Ovary (tissue), 9 donors: ENCODE results near the gene USP1. TPM values are rescaled to one million over a fixed set of nuclear protein-coding genes. Genes with fewer than 3 reads are reported as not detected.

Source experiments
- DNase-seq, 5 donors: peaks; one replicate each; pipeline ENCODE4 v3.0.0-alpha.2; 2019 to 2020
- H3K27ac ChIP-seq, 2 donors: fragments of 200-600 bp; one replicate each; pipeline versions ENCODE4 v1.5.1 to v1.8.0; 2019 to 2022
- H3K27me3 ChIP-seq: fragments of 200-600 bp; one replicate; pipeline ENCODE4 v1.8.0; 2022
- H3K36me3 ChIP-seq: fragments of 200-600 bp; sonication (generic); one replicate; pipeline ENCODE4 v1.5.1; 2019
- H3K4me1 ChIP-seq: one replicate; pipeline ENCODE4 v1.8.1; 2013; ENCODE audit warnings: mild to moderate bottlenecking, moderate library complexity; ENCODE audit not compliant: insufficient read depth
- H3K4me3 ChIP-seq: fragments of 200-600 bp; sonication (generic); one replicate; pipeline ENCODE4 v1.5.1; 2017
- H3K9me3 ChIP-seq, 2 donors: fragments of 200-600 bp in 1 of 2; sonication (generic) in 1 of 2; one replicate each; pipeline versions ENCODE4 v1.5.1 to v1.8.1; 2013 to 2019; ENCODE audit warnings: mild to moderate bottlenecking in 1 of 2, moderate library complexity in 1 of 2
- CTCF ChIP-seq, 3 donors: fragments of 450-650 bp in 2 of 3; fragments of 200-600 bp in 1 of 3; IDR thresholded peaks; one replicate each; pipeline versions ENCODE4 v1.5.1 to v1.8.0; 2016 to 2022; ENCODE audit warnings: antibody characterized with exemption in 3 of 3, mild to moderate bottlenecking in 1 of 3
- EP300 ChIP-seq: sonication (generic); formaldehyde crosslinking; IDR thresholded peaks from one replicate; pipeline ENCODE4 v1.6.1; 2017; ENCODE audit warnings: antibody characterized with exemption
- POLR2A ChIP-seq: fragments of 450-650 bp; IDR thresholded peaks from one replicate; pipeline ENCODE4 v1.6.1; 2017; ENCODE audit warnings: antibody characterized with exemption, mild to moderate bottlenecking, moderate library complexity
- WGBS, 3 donors: extraction: QIAGEN DNeasy Blood & Tissue Kit in 1 of 3; methylation state at CpG; one replicate each; pipeline versions ENCODE4 v1.1.5 to v1.1.7; 2013 to 2017; 5-methylcytosine and 5-hydroxymethylcytosine counted together
- intact Hi-C, 4 donors: fragments of 100-400 bp; cut with DNase I; formaldehyde crosslinking; loops; one replicate each; pipeline versions ENCODE4 v1.11.0 to v1.15.1; 2022 to 2023
- polyA plus RNA-seq, 2 donors: library from polyadenylated mRNA; stranded (reverse); fragments of 200-250 nt in 1 of 2; fragments of 350-450 nt in 1 of 2; fragmentation: Illumina TruSeq in 1 of 2; extraction: RNeasy Lipid Tissue Mini Kit (QIAGEN cat#74804) in 1 of 2; gene quantifications; one replicate each; pipeline ENCODE4 v1.2.3, GENCODE V29; 2013 to 2014
- total RNA-seq, 7 donors: library from RNA; depleted of rRNA in 2 of 7; stranded (reverse); fragments of >200 nt in 2 of 7; fragmentation: NEBNext Ultra II Directional in 3 of 7; extraction: Animal tissue kit (Norgen Biotek cat#: 25700) in 3 of 7; gene quantifications; one replicate each; pipeline versions ENCODE4 v1.1.0 to v1.2.4, GENCODE V29; 2016 to 2023
- donor health status: DM: no; HTN: no; CAD: no; lungs with moderate emphysema.
- donor health status: DM: no; HTN: no; CAD: no.
- donor health status: Bipolar disorder and iron deficiency.
- donor health status: DM: yes; HTN: yes; CAD: no.
- donor health status: DM: no; HTN: no; CAD: no.
- donor health status: DM: yes; HTN: yes; CAD: no.

USP1 gene
- total and polyA plus RNA-seq, 9 donors = 18.1 to 47.8 (median 34.1) TPM

- no peaks in the 10 kb centered on the region for H3K9me3 ChIP-seq
- no peaks in the 10 kb centered on the region for H3K36me3 ChIP-seq
- no peaks in the 10 kb centered on the region for H3K4me1 ChIP-seq
- DNase-seq = no peak
- no peaks in the 10 kb centered on the region for H3K27me3 ChIP-seq
- no peak overlapping the region for H3K4me3 ChIP-seq
- 92% methylated on average over 14 of the region's 14 CpGs for WGBS, 3 donors
- intact Hi-C loops = no loop called here
- TF ChIP-seq CTCF (IDR thresholded peaks at IDR 0.05) (no peak), EP300 (no peak), POLR2A (no peak)
- no peak overlapping the region for H3K27ac ChIP-seq
Measured at GRCh38 chr1:62423580-62424242, 13.1 kb upstream of the USP1 start.

- Histone ChIP-seq H3K4me3 (no peak overlapping the region), H3K27me3 (no peaks in the 10 kb centered on the region), H3K27ac (no peak overlapping the region), H3K36me3 (no peaks in the 10 kb centered on the region), H3K9me3 (no peaks in the 10 kb centered on the region), H3K4me1 (no peaks in the 10 kb centered on the region)
- TF ChIP-seq CTCF (IDR thresholded peaks at IDR 0.05) = no peak
- no peak for TF ChIP-seq POLR2A
- TF ChIP-seq EP300 = no peak
- 49 to 59% (median 55%) methylated on average over 4 of the region's 4 CpGs for WGBS, 3 donors
- DNase-seq = no peak
- intact Hi-C loops = no loop called here
Measured at GRCh38 chr1:62424411-62424810, 12.4 kb upstream of the USP1 start.

GRCh38 chr1:62425041-62425440, 11.8 kb upstream of the USP1 start:
- 82 to 83% (median 82%) methylated on average over 5 of the region's 5 CpGs for WGBS, 3 donors
- no peaks in the 10 kb centered on the region for H3K36me3 ChIP-seq
- no peaks in the 10 kb centered on the region for H3K9me3 ChIP-seq
- intact Hi-C loops = no loop called here
- no peak overlapping the region for H3K27ac ChIP-seq
- TF ChIP-seq CTCF (IDR thresholded peaks at IDR 0.05) (no peak), EP300 (no peak), POLR2A (no peak)
- DNase-seq = no peak
- H3K27me3 ChIP-seq = no peaks in the 10 kb centered on the region
- H3K4me1 ChIP-seq = no peaks in the 10 kb centered on the region
- H3K4me3 ChIP-seq = no peak overlapping the region

GRCh38 chr1:62426237-62426636, 10.6 kb upstream of the USP1 start:
- Histone ChIP-seq H3K4me3 (no peak overlapping the region), H3K4me1 (no peaks in the 10 kb centered on the region), H3K9me3 (no peaks in the 10 kb centered on the region), H3K36me3 (no peaks in the 10 kb centered on the region), H3K27me3 (no peaks in the 10 kb centered on the region), H3K27ac (no peak overlapping the region)
- TF ChIP-seq POLR2A (no peak), CTCF (IDR thresholded peaks at IDR 0.05) (no peak), EP300 (no peak)
- DNase-seq = no peak
- 23 to 29% (median 26%) methylated on average over 3 of the region's 3 CpGs for WGBS, 3 donors
- intact Hi-C loops = no loop called here
